ENCODE measurements around the gene JOSD1. TPM values are rescaled to one million over a fixed set of nuclear protein-coding genes. Genes with fewer than 3 reads are reported as not detected.

Gene JOSD1
- total RNA-seq, 1 experiment from 2014 or later, result 52.1 TPM

DNA sequence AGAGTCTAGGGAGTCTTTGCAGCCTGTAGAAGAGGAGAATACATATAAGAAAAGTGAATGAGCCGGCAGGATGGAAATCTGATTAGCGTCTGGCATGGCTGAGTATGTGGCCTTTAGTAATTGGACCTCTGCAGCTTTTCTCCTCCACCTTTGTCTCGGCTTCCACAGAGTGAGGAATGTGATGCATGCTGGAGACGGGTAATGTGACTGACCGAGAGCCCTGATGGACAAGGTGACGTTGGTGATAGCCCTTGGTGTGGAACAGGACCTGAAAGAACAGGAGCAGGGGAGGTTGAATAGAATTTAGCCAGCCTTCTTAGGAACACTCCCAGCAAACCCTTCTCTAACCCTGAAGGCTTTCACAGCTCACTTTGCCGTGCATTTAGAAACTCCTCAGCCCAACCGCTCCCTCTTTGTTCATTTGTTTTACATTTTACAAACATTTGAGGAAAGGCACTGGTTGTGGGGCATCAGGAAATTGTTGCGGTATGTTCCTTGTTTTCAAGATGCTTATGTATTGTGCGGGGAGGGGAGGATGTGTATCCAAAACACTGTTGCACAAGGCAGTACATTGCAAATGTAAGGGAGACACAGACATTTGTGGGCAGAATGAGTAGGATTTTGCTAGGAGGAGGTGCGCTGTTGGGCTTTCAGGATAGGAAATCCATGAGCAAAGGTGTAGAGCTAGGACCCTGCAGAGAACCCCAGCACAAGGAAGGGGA is 11.9 kb upstream of the JOSD1 start:
- no peak for DNase-seq (ENCODE audit: low spot score)

DNA sequence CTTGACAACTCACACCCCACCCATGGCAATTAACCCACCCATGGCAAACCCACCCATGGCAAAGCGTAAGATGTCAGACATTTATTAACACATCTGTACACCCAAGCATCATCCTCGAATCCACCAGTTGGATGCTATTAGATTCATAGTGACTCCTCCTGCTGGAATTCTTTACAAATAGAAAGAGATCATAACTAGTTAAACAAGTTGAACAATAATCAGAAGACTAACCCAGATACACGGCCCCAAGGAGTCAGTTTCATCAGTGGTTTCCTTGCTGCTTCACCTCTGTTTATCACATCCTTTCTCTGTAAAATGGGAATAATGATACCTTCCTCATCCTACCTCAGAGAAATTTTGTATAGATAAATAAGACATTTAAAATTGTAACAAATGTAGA is 10.1 kb upstream of the JOSD1 start:
- DNase-seq (ENCODE audit: low spot score), result no peak

DNA sequence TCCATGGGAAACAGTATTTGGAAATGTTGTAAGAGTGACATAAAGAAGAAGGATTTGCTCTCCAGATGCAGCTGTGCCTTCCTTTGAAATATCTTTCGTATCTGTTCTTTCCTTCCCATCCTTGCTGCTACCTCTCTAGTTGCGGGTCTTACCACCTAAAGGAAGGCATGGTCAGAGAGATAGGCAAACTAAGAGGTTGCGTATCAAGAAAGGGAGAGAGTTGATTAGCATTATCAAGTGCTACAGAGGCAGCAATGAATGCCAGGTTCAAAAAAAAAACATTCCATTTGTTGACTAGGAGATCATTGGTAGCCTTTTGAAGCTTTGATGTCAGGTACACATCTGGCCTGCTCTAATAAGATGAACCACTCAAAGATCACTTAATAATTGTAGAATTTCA is 9.6 kb upstream of the JOSD1 start:
- DNase-seq (ENCODE audit: low spot score), result no peak

DNA sequence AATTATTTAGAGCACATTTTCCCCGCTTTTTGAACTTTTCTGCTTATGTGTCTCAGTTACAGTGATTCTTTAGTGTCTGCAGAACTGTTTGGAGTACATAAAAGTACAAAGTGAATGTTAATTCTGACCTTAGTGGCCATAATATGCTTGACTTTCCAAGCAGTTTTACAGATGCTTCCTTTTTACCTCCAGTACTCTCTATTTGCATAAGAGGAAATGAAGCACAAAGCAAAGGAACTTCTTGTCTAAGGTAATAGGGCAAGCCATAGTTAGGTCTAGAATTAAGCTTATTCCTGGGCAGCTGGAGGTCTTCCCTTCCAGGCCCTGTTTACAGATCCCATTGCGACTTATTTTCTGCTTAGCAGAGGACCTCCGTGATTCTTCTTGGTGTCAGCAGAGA is 8.6 kb upstream of the JOSD1 start:
- no peak for DNase-seq (ENCODE audit: low spot score)

DNA sequence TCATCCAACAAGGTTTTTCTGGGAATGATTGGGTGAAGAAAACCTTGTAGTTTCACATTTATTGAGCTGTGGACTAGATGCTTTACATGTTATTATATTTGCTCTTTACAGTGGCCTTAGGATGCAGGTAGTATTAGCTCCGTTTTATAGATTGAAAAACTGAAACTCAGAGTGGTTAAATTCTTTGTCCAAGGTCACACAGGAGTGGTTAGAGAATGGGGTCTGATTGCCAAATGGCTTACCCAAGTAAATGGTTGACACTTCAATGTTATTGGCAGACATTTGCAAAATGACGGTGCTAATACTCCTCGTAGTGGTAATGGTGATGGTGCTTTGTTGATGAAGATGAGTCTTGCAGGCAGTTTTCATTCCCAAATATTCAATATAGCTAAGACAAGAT is 7.2 kb upstream of the JOSD1 start:
- no peak for DNase-seq (ENCODE audit: low spot score)

DNA sequence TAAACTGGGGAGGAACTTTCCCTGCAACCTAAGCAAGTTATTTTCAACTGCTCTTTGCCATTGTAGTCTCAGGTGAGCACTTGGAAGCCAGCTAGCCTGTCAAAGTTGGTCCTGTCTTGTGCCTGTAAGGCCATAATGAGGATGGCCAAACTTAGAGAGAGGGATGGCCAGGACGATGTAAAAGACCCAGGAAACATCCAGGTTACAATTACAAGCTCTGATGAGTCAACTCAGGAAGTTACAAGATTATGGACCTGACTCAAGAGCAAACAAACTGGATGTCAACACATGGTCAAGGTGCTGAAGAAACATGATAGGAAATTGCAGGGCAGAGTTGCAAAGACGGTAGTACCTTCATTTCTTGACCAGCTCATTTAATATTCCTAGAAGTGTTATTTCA is 6.6 kb upstream of the JOSD1 start:
- peak; percentile 33 for DNase-seq (ENCODE audit: low spot score)

DNA sequence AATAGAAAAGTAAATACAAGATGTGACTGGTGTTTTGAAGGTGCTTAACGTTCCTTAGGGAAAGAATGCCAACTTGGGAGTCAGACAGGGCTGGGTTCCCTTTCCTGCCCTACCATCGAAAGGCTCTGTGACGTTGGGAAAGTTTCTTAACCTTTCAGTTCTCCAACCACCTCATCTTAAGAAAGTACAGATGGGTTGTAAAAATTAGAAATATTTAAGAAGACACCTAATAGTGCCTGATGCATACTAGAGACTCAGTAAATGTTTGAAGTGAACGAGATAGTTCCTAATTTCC is 6.1 kb upstream of the JOSD1 start:
- no peak for DNase-seq (ENCODE audit: low spot score)

DNA sequence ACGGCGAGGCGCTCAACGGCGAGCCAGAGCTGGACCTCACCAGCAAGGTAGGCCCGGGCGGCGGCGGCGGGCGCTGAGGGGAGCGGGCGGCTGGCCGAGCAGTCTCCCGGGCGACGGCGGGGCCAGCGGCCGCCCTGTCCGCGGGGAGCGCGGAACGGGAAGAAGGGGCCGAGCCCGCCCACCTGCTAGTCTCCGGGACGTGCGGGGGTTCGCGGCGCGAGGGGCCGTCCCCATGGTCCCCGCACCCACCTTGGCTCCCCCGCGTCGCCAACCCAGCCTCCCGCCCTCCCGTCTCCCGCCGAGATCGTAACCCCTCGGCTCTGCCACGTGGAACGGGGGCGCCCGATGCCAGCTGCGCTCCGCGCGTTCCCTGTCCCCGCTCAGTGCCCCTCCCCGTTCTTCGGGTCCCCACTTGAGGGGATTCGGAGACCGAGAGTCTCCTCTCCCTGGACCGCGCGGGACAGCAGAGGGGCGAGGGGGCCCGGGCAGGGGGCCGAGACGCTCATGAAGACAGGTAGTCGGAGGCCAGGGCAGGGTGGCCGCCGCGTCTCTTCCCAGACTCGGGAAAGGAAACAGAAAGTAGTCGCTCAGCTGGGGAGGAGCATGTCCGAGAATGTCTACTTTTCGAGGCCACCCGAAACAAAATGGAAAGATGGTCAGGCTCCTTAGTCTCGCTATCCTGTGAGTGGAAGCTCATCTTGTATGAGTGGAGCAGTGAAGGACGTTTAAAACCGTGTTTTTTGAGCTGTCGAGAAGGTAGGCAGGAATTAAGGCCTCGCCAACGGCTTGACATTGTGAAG is 5.6 kb upstream of the JOSD1 start:
- no peak for DNase-seq (ENCODE audit: low spot score)

DNA sequence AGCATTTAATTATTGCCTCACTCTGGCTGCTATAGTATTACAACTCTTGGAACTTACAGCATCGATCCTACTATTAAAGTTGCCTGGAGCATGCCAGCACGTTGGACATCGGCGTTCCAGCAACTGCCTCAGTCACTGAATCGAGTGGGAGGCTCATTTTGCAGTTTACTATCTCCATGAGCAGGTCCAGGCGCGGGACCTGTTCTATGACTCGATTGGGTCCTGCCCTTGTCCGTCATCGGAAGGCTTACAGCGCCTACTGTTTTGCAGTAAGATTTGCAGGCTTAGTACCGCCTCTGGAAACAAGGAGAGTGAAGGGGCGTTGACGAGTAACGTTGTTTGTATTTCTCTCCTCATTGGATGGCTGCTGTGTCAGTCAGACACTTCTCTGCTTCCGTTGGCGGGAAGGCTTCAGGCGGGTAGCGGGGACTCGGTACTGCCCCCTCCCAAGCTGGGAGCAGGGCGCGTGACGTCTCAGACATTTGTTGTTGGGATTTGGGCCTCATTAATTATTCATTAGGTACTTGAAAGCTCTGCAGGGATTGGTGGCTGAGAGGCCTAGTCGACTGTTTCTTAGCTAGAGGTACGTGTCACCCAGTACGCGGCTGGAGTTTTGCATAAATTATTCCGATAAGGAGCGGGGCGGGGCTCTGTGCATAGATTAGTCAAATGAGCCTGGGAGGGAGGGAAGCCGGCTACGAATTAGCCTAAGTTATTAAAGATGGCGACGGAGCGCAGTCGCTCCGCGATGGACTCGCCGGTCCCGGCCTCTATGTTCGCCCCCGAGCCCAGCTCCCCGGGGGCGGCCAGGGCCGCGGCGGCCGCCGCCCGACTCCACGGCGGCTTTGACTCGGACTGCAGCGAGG is 4.7 kb upstream of the JOSD1 start, which contains the start of gene GTPBP1:
Gene GTPBP1 (plus strand): TSS at position 710 of the 866 bp plus-strand sequence. CDS start 12 bp downstream, at position 722.
- peak; percentile 100 for DNase-seq (ENCODE audit: low spot score)

DNA sequence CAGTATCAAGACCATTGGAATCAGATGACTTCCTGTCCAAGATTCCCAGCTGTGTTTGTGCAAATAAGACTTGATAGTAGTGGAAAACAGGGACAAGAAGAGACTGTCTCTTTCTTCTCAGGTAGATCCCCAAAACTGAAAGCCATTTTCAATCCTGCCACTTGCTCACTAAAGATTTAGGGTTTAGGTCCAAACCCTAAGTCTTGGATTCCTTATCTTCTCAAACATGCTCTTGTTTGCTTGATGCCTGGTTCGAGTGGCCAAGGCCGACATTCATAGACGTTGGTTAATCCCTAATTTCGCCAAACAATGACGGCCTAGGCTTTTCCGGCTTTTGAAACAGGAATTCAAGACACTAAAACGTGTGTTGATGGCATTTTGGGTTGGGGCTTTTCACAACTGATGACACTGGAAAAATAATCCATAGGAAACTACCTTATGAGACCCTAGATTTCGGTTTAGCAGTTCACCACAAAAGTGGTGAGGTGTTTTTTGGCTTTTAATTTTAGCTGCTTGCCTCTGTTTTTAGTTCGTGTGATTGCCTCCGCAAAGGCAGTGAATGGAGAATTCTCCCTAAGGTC is 4.0 kb upstream of the JOSD1 start:
- no peak for DNase-seq (ENCODE audit: low spot score)

DNA sequence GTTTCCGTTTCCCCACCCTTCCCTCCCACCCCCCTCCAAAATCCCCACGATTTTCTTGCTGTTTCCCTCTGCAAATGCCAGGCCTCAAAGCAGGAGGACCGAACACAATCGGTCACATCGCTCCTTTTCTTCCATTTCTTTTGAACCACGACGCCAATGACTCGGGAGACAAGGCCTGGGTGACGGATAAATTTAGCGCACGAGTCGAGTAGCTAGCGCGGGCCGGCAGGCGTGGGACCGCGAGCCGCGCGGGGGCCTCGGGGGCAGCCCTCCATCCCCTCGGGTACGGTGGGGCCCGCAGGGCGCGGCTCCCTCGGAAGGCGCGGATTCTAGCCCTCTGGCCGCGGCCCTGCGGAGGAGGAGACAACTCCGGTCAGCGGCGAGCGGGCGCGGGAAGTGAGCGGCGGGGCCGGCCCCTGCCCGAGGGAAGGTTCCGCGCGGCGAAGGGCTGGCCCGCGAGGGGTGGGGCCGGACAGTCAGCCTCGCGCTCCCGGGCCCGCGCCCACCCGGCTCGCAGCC is 414 bp downstream of the JOSD1 start:
- no peak for DNase-seq (ENCODE audit: low spot score)

DNA sequence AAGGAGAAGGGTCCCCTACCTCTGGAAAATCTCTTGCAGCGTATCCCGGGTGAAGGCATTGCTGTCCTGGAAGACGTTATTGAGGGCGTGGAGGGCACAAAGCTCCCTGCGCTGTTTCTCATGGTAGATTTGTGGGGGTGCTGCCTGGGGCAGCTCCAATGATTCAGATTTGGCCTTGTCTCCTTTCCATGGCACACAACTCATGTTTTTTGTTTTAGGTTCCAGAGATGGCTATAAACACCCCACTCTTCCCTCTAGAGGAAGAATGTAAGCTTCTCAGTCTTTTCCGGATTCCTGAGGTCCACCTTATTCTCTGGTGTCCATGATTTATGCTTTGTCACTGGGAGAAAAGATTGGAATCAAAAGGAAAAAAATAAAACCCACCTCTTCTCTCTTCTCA is 959 bp downstream of the JOSD1 start:
- DNase-seq (ENCODE audit: low spot score), result no peak

DNA sequence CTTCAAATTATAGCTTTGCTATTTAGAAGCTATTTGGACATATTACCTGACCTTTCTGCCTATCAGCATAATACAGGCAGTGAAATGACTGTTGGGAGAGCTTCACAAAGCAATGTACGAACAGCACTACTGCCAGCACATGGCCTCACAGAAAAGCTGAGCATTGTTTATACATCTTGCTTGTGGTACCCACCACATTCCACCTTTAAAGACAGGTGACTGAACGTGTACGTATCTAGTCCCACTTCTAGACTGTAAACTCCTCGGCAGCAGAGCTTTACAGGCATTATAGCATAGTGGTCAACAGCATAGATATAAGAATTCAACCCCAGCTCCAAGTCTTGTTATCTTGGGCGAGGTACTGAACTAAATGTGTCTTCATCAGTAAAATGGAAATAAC is 1.6 kb downstream of the JOSD1 start:
- DNase-seq (ENCODE audit: low spot score), result no peak

DNA sequence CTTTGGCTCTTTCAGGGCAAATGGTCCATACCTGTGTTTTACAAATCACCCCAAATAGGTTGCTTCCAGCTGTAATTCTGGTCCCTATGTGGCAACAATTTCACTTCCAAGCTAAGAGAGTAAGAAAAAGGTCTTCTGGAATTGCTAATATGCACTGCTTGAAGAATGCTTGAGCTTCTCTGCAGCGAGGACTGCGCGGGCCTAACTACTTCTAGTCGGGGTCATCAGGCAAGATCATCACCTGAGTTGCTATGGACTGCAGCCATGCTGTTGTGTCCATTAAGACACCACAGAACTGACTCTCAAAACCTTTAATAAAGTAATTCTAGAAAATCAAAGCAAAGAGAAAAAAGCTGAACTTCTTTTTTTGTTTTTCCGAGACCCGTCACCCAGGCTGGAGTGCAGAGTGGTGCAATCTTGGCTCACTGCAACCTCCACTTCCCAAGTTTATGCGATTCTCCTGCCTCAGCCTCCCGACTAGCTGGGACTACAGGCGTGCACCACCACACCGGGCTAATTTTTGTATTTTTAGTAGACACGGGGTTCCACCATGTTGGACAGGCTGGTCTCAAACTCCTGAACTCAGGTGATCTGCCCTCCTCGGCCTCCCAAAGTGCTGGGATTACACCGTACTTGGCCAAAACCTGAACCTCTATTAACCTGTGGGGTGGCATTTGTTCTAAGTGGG is 2.2 kb downstream of the JOSD1 start:
- DNase-seq (ENCODE audit: low spot score), result no peak

DNA sequence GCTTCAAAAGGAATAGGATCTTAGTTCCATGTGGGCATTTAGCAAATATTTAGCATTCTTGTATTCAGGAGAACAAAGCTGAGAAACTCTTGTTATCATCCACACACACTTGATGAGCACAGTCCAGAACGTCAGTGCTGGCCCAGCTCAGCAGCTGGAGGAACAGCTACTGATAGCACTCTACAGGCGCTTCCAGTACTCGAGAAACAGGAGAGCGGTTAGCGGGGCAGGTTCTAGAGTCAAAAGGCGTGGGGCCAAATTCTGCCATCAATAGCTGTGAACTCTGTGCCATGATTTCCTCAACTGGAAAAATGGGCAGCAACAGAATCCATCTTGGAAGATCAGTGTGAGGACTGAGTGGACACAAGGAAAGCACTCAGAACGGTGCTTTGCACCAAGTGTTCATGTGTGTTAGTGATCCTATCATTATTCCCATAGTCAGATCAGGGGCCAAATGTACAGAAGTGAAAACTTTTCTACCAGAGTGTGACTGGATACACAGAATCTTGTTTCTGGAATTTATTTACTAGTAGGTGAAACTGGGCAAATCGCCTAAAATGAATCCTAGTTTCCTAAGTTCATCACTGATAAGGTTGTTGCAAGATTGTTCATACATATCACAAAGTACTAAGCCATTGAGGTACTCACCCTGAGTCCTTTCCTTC is 3.2 kb downstream of the JOSD1 start:
- no peak for DNase-seq (ENCODE audit: low spot score)

DNA sequence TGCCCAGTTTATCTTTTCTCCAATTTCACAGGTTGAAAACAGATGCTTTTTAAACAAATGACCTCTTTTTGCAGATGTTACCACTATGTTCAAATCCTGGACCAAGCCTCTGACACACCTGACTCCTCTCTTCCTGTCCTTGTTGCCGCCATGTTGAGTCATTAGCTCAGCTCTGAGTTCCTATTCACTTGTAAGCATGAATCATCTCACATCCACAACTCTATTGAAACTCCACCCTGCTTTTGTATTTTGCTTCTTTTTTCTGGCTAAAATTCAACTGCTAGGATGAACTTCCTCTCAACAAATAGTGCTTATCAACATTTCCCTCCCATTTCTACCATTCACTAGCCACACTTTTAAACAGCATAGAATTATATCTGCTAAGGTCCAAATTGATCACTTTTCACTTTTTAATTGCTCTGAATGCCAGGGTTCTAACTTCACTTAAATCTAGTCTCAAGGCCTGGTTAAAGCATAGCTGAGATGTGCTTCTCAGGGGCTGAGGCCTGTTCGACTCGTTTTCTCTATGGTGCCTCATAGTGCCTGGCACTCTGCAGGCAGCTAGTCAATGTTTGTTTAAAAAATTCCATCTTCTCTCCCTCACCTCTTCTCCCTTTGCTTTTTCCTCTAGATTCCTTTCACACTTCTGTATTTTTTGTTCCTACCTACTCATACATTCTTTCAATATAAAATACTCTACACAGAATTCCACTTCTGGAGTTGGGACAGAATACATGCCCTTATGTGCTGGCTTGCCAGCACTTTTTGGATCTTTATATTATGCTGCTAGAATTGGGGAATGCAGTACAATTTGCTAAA is 3.9 kb downstream of the JOSD1 start:
- peak; percentile 51 for DNase-seq (ENCODE audit: low spot score)

DNA sequence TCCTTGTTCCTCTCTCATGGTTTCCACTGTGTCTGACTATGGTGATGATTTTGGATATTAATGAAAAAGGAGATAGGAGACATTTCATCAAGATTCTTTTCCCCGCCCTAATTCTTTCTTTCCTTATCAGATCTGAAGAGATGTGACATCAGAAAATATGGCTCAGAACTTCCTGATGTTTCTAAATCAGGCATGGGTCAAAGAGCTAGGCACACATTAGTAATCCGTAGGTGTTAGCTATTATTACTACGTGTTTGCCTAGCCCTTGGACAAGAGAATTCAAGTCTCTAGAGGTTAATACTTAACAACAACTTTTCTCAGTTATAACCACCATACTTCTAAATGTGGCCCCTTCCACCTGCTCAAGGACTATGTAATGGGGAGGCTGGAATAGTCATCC is 5.8 kb downstream of the JOSD1 start:
- no peak for DNase-seq (ENCODE audit: low spot score)

DNA sequence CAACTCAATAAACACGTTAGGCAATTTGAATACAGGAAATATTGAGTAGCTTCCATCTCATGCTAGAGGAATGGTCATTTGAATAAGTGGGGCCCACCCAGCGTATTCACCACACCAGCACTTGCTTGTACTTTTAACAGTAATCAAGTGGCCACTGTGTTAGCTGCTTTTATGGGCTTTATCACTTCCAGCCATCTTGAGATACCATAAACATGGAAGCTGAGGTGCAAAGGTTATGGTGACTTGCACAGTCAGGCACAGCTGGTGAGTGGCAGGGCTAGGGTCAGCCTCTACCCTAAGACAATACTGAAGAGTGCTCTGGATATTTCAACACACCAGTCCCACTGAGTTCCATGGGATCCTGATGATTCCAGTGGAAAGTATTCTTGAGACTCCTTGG is 6.7 kb downstream of the JOSD1 start:
- no peak for DNase-seq (ENCODE audit: low spot score)

DNA sequence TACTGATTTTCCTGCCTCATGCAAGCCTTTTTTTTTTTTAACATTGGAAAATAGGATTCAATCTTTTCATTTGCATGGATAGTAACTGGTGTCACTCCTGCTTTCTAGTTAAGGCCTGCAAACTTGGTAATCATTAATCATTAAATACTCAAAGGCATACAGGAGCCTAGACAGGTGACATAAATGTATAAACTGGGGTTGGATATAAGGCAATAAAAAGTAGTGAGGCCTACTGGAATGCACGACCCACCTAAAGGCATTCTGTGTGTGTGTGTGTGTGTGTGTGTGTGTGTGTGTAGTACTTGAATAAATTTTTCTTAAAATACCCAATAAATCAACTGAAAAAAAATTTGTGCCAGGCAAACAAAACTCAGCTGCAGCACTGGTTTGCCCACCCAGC is 11.1 kb downstream of the JOSD1 start:
- DNase-seq (ENCODE audit: low spot score), result no peak

DNA sequence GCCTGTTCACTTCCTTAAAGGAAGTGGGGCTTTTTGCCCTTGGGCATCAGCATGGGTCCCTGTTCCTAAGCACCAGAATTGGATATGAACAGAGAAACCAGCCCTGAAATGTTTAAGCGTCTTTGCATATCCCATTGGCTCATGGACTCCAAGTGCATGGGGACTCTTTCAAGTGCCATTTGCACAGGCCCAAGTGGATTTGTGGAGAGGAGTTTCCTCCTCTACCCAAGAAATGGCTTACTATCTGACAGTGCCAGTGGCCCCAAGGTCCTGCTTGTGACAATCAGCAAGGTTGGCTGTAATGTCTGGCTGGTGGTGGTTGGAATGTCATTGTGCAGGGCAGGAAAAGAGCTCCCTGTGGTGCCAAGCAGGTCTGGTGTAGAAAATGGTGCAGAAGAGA is 15.0 kb downstream of the JOSD1 start:
- DNase-seq (ENCODE audit: low spot score), result no peak

All from H4 (cell line).